ENCODE measurements around the gene PROSER1.
"Not testable (repeated sequence)": the region's sequence is repeated elsewhere in the genome, so short reads cannot be mapped to it uniquely, and the experiment has no call there.

The PROSER1 gene

DNA sequence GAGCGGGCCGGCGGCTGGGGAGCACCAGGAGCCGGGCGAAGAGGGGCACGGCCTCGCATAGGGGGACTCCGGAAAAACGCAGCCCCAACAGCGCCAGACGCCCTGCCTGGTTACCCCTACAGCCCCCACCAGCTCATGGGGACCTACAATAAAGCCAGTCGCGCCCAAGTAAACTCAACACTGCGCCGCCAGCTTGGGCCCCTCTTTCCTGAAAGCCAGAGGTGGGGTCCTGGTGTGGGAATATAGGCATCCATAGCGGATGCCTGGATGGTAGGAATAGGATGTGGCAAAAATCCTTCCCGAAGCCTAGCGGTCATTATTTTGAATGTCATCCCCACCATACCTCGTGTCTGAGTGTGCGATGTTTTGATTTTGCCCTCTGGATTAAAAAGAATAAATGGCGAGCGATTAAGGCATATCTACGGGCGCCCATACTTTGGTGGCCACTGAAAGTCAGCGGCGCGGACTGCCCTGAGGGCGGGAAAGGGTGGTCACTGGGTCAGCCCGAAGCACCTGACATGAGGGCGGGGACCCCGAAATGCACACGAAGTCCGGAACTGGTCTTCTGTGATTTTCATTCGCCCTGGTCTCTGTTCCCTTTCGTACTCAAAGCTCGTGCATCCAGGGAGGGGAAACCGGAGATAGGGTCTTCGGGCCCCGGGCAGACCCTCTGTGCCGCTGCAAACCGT, at the start of gene PROSER1, which contains the start of gene NHLRC3:
Gene PROSER1 (minus strand): TSS at position 210 of the 689 bp plus-strand sequence. CDS start 847 bp downstream, outside the sequence.
Gene NHLRC3 (plus strand): TSS at position 577 of the 689 bp plus-strand sequence. CDS start 184 bp downstream, outside the sequence.
- peak; percentile 85 for DNase-seq (ENCODE audit: low spot score)

DNA sequence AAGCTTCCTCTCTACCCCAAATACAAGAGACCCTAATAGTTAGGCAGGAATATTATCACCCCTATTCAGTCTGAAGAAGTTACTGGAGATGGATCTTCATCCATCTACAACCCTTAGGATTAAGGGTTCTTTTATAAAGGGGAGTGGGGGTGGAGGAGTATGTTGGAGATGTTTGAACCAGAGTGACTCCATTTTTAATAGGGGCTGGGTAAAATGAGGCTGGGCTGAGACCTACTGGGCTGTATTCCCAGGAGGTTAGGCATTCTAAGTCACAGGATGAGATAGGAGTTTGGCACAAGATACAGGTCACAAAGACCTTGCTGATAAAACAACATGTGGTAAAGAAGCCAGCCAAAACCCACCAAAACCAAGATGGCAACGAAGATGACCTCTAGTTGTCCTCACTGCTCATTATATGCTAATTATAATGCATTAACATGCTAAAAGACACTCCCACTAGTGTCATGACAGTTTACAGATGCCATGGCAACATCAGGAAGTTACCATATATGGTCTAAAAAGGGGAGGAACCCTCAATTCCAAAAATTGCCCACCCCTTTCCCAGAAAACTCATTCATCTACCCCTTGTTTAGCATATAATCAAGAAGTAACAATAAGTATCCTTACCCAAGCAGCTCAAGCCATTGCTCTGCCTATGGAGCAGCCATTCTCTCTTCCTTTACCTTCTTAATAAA, 48.5 kb upstream of the PROSER1 start:
- not testable (repeated sequence) for DNase-seq (ENCODE audit: low spot score)

DNA sequence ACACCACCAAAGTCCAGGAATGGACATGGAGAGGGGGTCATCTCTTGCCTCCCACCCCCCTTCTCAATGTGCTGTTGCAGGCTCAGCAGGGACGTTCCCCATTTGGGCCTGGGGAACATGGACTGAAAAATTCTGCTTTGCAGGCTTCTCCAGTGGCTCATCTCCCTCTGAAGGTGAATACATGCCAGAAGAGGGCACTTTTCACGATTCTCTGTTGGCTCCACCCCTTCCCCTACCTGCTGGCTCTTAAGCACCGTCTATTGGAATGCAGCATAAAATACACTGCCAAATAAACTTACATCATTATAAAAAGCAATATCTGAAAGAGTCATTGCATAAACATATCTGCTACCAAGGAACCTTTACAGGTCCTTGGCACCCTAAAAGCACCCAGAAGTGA, 36.1 kb upstream of the PROSER1 start:
- DNase-seq (ENCODE audit: low spot score): no peak

DNA sequence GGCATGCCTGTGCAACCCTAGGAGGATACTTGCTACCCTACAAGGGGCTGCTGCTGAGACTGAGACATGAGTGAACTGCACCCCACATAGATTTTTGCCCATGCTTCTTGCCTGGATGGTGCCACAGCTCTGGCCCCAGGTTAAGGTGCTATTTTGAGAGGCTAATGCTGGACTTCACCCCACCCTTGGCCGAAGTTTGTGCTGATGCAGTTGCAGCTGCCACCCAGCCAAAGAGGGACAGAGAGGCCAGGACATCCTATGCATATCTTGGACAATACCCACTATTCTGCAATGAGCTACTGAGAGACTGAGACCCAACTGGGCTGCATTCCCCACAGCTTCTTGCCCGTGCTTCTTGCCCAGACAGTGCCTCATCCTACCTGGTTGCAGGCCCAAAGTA, 35.0 kb upstream of the PROSER1 start:
- no peak for DNase-seq (ENCODE audit: low spot score)

DNA sequence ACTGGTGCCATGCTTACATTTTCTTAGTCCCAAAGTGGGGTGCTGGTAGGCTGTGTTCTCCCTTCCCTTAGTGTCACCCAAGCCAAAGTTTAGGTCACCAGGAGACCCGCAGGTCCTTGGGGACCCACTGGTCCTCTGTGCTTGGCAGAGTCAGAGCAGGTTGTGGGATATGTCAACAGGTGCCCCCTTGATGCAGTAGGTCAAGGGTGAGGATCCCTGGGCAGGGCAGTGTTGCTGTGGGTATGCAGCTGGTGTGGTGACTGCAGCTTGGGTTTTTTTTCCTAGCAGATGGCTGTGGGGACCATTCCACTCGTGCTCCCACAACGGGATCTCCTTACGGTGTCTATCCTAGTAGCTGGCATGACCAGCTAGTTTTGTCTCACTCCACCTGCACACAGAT, 24.1 kb upstream of the PROSER1 start:
- no peak for DNase-seq (ENCODE audit: low spot score)

DNA sequence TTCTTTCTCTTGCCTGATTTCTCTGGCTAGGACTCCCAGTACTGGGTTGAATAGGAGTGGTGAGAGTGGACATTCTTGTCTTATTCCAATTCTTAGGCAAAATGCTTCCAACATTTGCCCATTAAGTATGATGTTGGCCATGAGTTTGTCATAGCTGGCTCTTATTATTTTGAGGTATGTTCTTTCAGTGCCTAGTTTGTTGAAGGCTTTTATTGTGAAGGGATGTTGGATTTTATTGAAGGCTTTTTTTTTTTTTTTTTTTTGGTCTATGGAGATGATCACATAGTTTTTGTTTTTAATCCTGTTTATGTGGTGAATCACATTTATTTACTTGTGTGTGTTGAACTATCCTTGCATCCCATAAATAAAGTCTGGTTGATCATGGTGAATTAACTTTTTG, 20.2 kb upstream of the PROSER1 start:
- no peak for DNase-seq (ENCODE audit: low spot score)

DNA sequence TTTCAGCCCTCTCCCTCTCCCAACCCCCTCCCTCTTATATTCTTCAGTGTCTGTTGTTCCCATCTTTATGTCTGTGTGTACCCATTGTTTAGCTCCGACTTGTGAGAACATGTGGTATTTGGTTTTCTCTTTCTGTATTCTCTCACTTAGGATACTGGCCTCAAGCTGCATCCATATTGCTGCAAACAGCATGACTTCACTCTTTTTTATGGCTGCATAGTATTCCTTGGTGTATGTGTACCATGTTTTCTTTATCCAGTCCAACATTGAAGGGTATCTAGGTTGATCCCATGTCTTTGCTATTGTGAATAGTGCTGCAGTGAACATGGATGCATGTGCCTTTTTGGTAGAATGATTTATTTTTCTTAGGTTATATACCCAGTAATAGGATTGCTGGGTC, 18.1 kb upstream of the PROSER1 start:
- DNase-seq (ENCODE audit: low spot score): no peak

DNA sequence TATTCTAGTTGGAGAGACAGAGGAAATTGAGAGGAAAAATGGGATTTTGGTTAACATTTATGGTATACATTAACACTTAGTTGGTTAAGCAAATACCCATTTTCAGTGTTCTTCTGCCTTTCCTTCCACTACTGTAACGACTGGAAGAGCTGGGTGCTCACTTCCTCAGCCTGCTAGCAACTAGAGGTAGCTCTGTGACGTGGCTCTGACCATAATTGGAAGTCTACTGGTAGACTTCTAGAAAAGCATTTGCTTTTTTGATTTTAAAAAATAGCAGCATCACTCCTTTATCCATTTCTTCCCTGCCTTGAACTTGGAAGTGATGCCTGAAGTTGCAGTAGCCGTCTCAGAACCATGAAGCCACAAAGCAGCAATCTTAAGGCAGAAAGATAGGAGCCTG, 16.2 kb upstream of the PROSER1 start:
- no peak for DNase-seq (ENCODE audit: low spot score)

DNA sequence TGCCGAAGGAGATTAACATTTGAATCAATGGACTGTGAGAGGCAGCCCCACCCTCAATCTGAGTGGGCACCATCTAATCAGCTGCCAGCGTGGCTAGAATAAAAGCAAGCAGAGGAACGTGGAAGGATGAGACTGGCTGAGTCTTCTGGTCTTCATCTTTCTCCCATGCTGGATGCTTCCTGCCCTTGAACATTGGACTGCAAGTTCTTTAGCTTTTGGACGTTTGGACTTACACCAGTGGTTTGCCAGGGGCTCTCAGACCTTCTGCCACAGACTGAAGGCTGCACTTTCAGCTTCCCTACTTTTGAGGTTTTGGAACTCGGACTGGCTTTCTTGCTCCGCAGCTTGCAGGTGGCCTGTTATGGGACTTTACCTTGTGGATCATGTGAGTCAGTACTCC, 15.1 kb upstream of the PROSER1 start:
- no peak for DNase-seq (ENCODE audit: low spot score)

DNA sequence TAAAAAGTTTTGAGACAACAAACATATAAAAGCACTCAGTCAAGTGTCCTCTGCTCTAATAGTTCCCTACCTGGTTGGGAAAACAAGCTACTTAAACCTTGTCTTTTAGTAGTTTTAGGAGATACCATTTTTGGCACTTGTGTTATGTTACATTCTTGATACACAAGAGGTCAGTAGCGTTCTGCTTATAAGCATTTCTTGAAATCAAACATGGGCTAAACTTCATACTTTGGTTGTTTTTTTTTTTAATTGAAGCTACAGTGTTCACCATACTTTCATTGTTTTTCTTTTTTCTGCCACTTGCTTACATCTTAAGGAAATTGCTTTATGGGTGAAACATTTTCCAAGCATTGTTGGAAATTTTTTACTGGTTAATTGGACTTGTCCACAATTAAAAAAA, 13.3 kb upstream of the PROSER1 start:
- DNase-seq (ENCODE audit: low spot score): peak; percentile 24

DNA sequence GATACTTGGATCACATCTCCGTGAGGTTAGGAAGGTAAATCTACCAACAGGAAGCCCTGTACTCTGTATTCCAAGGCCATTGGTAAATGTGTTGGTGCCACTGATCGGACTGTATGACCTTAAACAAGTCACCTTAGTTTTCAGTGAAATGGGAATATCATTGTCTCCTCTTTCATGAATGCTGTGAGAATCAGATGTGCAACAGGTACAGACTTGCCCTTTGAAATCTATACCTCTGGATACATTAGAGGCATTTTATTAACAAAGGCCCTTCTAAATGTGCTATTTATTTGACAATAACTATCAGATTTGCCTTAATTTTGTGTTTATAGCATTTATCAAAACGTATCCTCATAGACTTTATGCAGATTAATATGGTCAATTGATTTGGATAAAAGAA, 11.4 kb upstream of the PROSER1 start:
- no peak for DNase-seq (ENCODE audit: low spot score)

DNA sequence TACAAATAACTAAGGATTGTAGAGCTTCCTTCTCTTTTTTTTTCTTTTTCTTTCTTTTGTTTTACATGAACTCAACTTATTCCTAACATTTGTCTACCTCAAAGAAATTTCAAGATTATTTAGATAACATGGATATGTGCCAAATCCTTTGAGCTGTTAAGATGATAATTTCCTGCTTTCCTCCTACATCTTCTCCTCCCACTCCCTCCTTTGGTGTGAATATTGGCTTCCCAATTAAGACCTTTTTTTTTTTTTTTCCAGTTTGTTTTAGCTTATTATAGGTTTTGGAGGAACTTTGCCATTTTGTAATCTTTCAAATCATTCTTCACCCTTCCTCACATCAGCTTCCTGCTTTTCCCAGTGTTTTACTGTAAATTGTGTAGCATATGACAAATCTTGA, 10.9 kb upstream of the PROSER1 start:
- no peak for DNase-seq (ENCODE audit: low spot score)

DNA sequence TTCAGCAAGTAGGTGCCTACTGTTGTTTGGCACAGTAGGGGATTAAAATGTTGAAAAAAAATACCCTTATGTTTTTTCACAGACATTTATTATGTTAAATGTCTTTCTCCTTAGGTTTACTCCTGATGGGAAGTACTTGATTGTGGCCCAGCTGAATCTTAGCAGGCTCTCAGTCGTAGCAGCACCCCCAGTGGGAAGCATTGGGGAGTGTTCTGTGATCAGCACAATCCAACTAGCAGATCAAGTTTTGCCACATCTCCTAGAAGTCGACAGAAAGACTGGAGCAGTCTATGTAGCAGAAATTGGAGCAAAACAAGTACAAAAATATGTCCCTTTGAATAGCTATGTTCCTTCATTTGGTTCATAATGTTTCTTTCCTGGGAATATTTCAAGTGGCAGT, 9.7 kb upstream of the PROSER1 start:
- DNase-seq (ENCODE audit: low spot score): no peak

DNA sequence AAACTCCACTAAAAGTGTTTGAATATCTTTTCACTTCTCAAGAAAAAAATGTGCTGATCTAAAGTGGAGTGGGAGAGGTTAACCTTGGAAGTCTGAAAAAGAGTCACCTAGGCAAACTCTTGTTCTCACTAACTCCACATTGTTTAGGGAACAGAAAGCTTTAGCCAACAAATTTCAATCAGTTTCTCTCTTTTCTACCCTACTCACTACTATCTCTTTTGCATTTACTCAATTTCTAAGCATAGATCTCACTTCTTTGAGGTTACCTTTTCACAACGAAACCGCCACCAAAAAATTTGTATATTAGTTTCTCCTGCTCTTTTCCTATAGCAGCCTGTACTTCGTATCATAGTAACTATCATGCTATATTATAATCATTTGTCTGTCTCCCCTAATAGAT, 6.6 kb upstream of the PROSER1 start:
- DNase-seq (ENCODE audit: low spot score): no peak

DNA sequence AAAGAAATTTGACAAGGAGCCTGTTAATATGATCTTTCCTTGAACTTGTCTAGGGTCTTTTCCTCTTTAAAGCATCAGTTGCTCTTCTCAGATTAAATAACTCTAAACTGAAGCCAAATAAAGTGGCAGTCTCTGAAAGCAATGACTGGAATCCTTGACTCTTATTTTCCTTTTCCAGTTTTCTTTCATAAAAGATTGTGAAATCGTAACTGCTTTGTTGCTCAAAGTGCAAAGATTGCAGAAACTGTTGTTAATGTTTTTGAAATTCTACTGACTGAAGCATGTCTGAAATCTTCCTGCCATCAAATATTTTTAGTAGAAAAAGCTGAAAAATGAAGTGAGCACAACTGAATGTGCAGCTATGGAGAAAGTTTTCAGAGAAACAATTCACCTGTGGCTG, 2.3 kb upstream of the PROSER1 start:
- DNase-seq (ENCODE audit: low spot score): no peak

DNA sequence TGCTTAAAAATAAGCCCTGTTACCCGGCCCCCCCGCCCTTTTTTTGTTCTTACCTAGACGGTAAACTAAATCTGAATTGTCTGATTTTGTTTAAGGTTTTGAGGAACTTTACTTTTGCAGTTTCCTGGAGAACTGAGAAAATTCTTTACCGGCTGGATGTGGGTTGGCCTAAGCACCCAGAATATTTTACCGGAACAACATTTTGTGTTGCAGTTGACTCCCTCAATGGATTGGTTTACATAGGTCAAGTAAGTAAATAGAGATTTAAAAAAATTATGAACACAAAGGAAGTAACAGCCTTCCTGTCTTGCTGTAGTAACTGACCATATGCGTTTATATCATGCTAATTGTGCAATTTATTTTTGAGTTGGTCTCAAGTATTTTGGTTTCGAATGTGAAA, 1.2 kb upstream of the PROSER1 start:
- no peak for DNase-seq (ENCODE audit: low spot score)

DNA sequence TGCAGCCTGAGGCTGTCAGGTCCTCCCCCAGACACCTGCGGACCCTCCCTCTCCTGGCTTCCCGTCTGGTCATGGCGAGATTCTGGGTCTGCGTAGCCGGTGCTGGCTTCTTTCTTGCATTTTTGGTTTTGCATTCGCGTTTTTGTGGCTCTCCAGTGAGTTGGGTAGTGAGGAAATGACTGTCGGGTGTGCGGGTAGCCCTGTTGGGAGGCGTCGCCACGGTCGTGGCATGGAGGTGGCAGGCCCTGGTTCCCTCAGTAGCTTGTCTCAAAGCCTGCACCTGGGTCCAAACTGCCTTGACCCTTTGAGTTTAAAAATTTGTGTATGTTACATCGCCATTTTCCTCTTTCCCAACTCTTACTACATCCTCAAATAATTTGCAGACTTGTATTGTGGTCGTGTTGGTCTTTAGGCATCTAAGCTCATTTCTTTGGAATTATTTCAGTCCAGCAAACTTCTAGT, 711 bp upstream of the PROSER1 start:
- DNase-seq (ENCODE audit: low spot score): peak; percentile 23

DNA sequence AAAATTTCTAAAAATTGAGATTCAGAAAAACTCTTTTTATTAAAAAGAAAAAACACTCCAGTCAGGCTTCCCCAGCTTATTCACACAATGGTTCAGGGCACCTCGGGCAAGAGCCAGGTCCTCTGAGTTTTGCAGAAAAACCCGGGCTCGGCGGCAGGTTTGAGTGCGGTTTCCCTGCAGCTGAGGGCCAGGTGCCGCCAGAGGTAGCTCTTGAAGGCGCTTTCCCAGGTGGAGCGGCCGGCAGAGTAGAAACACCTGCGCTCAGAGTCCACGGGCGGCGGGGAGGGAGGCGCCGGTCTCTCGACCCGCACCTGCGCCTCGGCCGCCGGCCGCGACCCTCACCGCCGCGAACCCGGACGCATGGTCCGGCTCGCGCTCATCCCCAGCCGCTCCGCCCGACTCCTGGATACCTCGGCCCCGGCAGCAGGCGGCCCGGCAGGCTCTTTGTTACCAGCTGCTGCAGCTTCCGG, 444 bp downstream of the PROSER1 start:
- no peak for DNase-seq (ENCODE audit: low spot score)

DNA sequence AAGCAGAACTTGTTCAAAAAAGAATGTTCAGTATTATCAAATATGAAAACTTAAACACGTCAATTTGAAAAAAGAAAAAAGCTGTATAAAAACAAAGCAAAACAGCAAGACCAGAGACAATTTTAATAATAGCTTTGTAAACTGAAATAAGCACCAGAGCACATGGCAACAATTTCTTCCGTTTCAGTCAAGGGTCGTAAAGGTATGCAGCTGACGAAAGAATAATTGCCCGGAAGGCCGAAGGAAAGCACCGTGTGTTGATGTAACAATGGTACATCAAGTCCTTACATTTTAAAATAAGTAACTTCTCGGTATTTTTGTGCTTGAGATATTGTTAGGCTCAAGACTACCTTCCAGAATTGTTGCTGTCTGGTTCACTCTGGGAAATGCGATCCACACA, 1.7 kb downstream of the PROSER1 start:
- no peak for DNase-seq (ENCODE audit: low spot score)

DNA sequence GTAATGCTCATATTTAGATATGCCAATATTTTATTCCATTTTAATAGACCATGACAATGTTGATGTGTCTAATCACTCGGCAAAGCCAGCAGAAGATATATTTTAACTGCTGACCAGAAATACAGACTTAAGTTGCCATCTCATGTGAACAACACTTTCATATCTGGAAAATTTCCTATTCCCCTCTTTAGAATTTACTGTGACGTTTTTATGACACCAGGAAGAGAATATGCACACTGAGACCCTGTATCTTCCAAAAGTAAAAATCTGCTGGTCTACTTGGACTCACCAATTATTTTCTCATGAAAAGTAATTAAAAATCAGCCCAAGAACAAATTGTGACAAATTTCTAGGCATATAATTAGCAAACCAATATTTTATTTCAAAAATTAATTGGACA, 2.1 kb downstream of the PROSER1 start:
- DNase-seq (ENCODE audit: low spot score): no peak

DNA sequence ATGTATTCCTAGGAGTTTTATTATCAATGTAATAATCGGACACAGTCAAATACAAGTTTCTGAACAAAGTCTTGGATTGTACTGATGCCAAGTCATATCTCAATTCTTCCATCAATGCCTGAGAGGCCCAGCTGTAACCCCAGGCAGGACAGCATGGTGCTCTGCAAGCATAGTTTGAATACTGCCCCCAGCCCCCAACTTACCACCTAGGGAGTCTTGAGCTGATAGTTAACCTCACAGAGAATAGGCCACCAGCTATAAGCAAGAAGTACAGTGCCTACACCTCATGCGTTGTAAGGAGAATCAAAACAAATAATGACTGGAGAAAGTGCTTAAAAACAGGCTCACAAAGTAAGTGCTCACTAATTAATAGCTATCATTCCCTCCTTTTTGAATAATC, 2.7 kb downstream of the PROSER1 start:
- no peak for DNase-seq (ENCODE audit: low spot score)

DNA sequence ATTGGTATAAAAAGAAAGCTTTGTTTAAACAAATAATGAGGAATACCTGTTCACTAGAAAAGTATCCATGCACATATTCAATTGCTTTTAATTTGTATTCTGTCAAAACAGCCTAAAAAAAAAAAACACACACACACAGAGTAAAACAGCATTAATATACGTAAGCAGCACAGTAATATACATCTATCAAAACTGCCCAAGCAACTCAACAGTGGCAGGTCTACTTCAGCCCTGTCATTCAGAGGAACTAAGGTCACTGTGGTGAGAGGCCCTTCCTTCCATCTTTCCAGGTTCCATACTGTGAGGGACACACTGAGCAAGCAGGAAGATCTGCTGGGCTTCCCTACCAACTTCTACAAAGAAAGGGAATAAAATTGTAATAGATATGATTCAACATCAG, 3.8 kb downstream of the PROSER1 start:
- no peak for DNase-seq (ENCODE audit: low spot score)

DNA sequence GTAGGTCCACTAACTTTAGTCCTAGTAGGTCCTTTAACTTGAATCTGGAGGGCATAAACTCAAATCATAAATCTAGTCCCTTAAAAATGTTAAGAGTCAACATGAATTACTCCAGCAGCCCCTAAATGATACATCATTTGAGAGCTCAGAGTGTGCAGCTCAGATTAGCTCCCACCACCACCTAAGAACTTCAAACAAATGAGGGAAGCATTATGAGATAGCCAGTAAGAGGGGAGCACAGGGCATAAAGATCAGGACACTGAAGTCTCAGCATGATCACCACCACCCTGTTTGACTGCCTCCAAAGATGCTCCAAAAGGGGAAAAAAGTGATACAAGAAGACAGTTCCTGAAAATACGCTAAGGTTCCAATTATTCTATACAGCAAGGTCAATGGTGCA, 5.7 kb downstream of the PROSER1 start:
- DNase-seq (ENCODE audit: low spot score): no peak

DNA sequence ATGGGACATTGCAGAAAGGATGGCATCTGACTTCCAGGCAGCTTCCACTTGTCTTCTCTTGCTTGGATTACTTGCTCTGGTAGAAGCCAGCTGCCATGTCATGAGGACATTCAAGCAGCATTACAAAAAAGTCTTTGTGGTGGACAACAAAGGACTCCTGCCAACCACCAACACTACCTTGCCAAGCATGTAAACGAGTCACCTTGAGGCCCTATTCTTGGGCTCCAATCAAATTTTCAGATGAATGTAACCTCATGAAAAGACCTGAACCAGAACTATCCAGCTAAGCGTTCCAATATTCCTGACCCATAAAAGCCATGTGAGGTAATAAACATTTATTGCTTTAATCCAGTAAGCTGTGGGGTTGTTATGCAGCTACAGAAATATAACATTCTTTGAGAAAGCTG, 12.5 kb downstream of the PROSER1 start:
- DNase-seq (ENCODE audit: low spot score): no peak

Data from AG20443 (cell line).